ENCODE measurements around the gene STMP1.

The STMP1 gene

DNA sequence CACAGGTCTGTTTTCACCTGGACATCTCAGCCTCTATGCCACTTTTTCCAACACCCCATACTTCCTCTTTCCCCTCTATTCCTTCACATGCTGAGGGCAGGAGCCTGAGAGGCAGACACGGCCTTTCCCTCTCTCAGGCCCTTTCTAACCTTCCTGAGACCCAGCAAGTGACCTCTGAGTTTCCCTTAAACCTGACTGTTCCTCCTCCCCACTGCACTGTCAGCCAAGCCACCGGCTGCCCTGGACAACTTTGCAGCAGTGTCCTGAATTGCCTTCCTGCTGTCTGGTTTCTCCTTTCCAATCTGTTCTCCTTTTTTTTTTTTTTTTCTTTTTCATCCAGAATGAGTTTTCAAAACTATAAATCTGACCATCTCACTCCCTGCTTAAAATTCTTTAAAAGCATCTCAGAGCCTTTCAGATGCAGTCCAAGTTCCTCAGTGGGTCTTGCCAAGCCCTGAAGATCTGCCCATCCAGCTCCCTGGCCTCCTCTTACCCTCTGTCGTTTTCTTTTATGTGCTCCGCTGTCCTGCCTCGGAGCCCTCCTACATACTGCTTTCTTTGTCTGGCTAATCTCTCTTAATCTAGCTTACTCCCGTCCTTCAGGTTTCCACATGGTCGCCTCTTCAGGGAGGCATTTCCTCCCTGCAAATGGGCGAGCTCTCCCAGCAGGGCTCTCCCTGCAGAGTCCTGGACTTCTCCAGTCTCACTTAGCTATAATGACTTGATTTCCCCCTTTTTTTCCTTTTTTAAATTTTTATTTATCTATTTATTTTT is 35.1 kb downstream of the STMP1 start:
- DNase-seq (ENCODE audit: low read depth in 2 of 2), result no peak

DNA sequence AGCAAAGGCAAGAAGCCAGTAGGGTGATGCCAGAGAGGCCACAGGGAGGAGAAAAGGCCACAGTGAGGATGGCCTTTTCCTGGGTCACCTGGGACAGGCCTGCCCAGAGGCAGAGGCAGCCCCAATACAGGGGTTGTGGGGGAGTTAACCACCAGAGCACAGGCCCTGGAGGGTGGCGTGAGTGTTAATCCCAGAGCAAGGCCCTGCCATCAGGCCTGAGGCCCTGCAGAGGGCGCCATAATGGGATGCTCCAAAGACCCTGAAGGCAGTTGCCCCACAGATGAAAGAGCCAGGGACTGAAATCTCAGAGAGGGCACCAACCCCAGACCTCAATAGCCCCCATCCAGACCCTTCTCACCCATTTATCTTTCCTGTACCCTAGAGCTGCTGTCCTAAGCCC is 41.8 kb downstream of the STMP1 start:
- no peak for DNase-seq (ENCODE audit: low read depth in 2 of 2)

DNA sequence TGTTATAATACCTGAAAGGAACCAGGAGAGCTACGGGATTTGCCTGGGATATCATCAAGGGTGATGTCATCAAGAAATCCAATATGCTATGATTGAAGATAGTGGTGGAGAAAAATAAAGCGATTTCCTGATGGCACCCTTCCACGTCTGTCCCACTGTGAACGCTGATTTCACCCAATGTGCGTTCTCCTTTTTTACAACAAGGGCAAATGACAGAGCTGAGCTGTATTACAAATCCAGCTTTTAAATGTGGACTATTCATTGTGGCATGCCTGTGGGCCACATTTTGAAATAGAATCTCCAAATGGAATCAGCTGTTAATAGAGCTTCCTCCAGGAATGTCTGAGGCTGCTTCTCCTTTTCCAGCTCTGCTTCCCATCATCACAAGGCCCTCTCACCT is 42.4 kb downstream of the STMP1 start:
- no peak for DNase-seq (ENCODE audit: low read depth in 2 of 2)

DNA sequence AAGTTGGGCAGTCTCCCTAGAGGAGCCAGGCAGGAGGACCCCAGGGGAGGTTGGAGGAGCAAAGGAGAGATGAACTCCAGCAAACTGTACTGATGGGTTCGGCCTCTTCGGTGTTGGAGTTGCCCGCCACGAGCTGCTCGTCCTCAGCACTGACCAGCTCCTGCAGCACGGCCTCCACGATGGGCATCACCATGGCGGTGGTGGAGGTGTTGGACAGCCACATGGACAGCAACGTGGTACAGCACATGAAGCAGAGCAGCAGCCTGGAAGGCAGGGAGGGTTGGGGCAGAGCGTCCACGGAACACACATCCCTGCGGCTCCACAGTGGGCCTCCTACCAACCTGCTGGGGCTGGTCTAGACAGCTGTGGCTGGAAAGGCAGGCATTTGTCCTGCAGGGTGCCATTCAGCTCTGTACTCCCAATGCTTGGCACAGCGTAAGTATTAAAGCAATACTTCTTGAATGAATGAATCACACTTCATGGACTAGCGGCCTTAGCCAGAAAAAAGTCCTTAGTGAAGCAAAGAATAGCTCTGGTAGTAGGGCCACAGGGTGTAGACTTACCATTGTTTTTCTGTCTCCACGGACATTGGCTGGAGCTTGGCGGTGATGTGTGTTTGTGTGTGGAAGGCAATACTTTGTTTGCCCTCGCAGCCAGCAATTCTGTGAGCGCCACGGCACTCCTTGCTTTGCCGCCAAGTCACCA is 43.9 kb downstream of the STMP1 start:
- DNase-seq (ENCODE audit: low read depth in 2 of 2), result no peak

DNA sequence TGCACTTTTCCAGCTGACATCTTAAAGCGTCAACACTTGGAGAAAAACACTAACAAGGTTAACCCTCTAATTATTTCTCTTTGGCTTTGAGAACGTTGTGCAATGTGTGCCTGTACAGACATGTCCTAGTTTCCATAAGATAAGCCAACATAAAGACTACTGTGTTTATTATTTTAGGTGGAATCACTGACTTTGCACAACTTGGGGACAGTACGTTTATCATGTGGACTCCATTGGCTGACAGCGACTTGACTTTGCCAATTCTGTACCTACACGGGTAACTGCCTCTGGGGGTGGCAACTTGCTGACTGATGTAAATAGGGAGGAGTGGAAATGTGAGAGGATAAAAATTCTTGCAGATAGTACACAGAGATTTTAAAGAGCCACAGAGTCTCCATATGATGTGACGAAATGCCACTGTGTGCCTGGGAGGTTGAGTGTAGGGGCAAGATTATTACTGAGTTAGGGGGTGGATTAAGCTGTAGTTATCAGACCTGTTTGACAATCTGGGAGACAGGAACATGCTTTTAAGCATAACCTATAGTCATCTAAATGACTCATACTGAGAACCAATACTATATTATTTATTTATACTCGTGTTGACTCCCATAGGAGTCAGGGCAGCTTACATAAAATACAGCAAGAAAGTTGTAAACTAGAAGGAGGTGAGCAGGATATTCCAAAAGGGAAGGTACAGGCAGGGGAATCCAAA is 44.7 kb downstream of the STMP1 start:
- DNase-seq (ENCODE audit: low read depth in 2 of 2), result no peak

DNA sequence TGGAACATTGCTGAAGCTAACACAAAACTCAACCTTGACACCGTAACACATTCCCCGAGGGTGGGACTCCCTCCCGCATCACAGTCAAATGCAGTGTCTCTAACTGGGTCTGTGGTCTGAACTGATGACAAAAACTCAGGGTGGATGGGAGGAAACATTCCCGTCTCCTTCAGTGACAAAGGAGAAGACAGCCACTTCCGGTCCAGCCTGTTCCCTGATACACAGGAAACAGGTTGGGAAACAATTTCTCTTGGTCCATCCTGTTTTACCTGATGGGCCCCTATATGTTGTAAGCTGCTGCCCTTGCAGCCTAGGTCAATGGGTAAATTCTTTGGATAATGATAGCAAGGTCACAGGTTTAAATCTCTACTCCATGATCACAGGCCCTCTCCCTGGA is 45.3 kb downstream of the STMP1 start:
- no peak for DNase-seq (ENCODE audit: low read depth in 2 of 2)

DNA sequence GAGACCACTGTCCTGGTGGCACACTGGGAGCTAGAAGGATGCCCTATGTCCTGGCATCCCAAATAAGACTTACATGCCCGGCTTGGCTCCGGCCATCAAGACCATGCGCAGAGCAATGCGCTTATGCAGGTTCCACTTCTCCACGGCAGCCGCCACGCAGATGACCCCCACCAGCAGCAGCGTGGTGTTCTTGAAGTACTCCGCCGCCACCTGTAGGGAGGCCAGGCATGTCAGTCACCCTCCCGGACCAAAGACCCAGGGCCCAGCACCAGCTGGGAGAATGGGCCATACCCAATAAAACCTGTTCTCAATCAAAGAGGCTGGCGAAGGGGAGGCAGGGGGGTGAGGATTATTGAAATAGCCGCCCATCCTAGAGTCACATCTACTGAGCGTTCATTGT is 45.7 kb downstream of the STMP1 start:
- DNase-seq (ENCODE audit: low read depth in 2 of 2), result no peak

DNA sequence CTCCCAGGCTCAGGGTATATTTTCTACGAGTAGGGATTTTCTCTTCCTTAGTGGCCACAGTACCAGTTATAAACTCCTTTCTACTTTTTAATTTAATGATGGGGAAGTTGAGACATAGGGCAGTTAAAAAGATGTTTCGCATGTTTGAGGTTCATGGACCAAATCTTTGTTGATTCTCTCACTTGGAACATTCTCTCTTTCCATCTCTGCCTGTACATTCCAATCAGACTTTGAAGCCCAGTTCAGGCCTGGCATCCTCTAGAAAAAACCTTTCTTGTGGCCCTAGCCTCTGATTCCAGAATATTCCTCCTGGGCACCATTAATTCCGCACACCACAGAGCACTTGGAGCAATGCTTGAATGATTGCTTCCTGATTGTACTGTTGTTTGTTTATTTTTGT is 47.2 kb downstream of the STMP1 start:
- DNase-seq (ENCODE audit: low read depth in 2 of 2), result no peak

DNA sequence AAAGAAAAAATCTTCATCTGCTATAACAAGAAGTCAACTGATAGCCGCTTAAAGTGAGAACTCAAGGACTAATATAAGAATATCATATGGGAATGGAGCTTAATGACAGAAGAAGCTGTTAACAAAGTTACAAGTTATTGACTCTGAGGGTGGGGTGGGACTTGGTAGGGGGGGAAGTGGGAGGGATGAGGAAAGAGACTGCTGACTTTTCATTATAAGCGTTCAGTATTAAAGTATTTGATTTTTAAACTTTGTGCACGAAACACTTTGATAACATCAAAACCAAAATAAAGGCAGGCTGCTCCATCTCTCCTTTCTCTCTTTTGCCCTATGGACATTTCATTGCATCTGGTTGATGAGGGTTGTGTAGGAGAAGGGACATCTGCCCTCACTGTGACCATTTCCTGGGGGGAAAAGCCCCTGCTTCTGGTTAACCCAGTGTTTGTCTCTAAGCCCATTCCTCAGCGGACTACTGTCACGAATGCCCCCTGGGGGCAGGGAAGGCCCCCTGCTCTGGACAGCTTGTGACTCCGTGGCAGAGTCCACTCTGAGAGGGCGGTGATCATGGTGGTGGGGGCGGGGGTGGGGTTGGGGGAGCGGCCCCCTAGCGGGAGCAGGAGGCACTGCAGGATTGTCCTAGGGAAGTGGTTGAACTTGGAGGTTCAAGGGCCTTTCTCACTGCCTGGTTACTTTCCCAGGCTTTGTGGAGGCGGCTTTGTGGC is 48.3 kb downstream of the STMP1 start:
- no peak for DNase-seq (ENCODE audit: low read depth in 2 of 2)

DNA sequence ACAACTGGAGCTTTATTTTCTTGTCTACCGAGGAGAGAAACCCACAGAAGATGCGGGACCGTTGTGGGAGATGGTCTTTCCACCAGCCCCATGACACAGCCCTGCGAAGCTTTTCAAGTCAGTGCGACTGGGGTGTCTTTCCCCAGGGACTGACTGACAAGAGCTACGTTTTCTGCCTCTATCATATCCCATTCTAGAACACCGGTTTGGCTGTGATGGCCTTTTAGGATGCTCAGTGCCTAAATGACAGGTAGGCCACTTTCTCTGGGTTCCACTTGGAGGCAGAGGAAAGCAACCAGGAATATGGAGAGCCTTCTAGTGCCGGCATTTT is 48.8 kb downstream of the STMP1 start:
- DNase-seq (ENCODE audit: low read depth in 2 of 2), result no peak

DNA sequence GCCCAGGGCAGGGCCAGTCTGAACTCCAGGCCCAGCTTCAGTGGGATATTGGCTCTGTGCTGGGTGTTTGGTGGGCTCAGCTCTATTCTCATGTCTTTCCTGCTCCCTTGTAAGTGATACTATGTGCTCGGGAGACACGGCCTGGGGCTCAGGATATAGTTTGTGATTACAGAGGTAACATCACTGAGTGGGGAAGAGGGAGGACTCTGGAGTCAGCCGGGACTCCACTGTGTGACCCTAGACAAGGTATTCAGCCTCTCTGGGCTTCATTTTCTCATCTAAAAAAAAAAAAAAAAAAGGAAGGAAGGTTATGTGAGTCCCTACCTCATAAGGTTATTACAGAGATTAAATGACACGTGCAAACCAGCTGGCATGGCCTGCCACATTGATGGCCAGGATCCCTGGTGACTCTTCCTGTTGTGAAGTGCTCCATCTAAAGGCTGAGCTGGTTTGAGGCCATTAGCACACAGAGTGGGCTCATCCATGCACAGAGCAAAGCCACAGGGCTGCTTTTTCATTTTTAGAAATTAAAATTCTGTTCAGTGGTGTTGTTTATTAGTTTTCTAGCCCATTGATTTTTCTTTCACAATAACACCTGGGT is 50.0 kb downstream of the STMP1 start:
- no peak for DNase-seq (ENCODE audit: low read depth in 2 of 2)

DNA sequence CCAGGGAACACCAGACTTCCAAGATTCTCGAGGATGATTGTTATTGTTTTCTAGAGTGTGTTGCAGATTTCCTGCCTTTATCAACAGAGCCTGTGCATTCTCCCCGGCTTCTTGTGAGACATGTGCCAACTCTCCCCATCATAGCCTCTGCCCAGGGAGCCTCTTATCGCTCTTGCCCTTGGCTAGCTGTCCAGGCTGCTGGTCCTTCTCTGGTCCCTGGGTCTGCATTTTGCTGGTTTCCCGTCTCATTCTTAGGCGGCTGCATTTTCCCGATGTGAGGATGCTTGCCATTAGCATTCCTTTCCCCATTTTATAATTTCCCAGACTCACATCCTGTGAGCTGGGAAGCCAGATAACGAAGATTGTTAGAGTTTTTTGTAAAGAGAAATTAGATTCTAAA is 50.5 kb downstream of the STMP1 start:
- no peak for DNase-seq (ENCODE audit: low read depth in 2 of 2)

DNA sequence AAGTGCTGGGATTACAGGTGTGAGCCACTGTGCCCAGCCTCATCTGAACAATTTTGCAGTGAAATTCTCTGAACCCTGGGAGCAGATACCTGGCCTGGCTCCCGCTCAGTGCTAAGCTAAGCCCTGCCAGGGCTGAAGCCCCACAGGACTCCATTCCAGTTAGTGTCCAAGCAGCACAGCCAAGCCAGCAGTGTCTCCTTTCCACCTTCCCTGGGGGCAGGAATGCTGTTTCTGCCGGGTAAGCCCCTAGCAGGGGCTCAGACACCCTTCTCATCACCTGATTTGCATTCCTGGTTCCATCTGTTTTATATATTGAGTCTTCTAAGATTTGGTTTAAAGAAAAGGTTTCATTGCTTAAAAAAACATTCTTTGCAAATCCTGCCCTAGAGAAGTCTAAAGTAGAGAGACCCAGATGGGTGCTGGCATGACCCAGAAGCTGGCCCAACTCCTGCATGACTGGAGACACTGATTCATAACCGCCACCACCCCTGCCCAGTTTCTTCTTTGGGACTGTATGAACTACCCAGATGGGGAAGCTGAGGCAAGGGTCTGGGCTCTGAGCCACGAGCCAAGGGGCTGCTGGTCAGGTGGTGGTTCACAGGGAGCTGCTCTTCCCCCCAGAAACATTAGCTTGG is 51.6 kb downstream of the STMP1 start:
- DNase-seq (ENCODE audit: low read depth in 2 of 2), result no peak

DNA sequence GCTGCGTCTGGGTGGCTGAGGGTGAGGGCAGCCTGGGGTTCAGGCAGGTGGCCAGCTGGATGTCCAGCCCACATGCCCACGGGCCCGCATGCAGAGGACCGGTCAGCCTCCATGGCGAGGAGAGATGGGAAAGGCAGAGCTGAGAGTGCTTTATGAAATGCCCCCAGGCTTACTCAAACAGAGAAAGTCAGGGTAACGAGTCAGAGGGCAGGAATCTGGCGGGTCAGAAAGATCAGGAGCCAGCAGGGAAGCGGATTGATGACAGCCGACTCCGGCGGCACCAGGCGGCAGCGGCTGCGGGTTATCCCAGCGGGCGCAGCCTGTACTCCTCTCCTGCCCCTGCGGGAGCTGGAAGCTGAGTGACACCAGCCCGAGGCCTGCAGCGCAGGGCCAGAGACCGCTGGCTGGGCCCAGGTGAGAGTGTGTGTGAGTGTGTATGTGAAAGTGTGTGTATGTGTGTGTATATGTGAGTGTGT is 52.3 kb downstream of the STMP1 start:
- DNase-seq (ENCODE audit: low read depth in 2 of 2), result no peak

DNA sequence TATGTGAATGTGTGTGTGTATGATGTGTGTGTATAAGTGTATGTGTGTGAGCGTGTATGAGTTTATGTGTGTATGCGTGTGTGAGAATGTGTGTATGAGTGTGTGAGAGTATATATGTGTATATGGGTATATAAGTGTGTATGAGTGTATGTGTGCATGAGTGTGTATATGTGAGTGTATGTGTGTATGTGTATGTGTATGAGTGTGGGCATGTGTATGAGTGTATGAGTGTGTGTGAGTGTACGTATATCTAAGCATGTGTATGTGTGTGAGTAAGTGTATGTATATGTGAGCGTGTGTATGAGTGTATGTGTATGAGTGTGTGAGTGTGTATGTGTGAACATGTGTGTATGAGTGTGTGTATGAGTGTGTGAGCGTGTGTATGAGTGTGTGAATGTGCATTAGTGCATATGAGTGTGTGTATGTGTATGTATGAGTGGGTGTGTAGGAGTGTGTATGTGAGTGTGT is 52.8 kb downstream of the STMP1 start:
- DNase-seq (ENCODE audit: low read depth in 2 of 2), result no peak

DNA sequence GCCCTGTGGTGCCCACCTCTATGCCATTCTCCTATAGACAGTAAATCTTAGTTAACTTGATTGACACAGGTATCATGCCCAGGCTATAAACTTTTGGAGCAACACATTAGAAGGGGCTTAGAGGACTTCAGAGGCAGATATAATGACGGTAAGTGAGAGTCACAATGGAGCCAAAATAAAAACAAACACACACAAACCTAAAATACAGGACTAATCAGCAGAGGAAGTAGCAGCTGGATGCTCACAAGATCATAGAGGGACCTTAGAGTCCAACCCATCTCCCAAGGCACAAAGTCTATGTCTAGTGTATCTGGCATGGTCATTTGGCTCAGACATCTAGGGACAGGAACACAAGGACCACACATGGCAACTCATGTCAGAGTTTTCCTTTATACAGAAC is 53.4 kb downstream of the STMP1 start:
- DNase-seq (ENCODE audit: low read depth in 2 of 2), result no peak

DNA sequence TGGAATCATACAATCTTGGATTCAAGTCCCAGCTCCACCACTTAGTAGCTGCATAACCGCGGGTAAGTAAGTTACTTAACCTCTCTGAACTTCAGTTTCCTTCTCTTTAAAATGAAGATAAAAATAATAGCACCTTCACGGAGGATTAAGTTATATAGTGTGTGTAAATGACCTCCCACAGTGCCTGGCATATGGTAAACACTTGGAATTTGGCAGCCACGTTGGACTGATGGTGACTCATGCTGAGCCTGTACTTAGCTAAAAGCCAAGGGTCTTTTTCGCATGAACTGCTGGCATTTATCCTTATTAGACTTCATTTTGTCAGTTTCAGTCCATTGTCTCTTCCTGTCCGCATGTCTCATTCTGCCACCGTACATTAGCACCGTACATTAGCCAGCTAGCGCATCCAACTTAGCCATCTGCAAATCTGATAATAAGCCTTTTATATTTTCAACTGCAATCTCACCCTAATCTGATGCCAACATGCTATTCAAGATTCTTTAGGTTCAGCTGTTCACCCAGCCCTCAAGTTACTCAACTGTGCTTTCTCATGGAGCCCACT is 54.4 kb downstream of the STMP1 start:
- DNase-seq (ENCODE audit: low read depth in 2 of 2), result no peak

DNA sequence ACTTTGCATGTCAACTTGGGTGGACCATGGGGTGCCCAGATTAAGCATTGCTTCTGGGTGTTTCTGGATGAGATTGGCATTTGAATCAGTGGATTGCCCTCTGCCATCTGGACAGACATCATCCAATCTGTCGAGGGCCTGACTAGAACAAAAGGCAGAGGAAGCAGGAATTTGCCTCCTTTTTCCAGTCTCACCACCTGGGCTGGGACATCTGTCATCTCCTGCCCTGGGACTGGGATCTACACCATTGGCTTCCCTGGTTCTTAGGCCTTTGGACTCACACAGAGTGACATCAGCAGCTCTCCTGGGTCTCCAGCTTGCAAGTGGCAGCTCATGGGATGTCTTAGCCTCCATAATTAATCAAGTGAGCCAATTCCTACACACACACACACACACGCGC is 55.4 kb downstream of the STMP1 start:
- DNase-seq (ENCODE audit: low read depth in 2 of 2), result no peak

DNA sequence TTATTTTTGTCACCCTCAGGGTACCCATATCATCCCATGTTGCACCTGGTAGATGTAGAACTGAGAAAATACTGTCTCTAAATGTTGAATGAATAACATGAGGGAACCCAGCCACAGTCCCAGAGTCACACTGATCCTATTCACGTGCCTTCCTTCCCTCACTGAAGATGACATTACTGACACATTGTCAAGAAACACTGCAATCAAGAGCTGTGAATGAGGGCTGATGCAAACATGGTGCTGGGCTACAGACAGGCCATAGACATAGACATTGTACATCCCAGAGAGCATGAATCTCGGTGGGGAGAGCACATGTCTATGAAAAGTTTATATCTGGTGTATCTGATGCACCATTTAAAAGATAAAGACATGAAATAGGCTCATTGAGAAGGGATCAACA is 55.9 kb downstream of the STMP1 start:
- DNase-seq (ENCODE audit: low read depth in 2 of 2), result no peak

DNA sequence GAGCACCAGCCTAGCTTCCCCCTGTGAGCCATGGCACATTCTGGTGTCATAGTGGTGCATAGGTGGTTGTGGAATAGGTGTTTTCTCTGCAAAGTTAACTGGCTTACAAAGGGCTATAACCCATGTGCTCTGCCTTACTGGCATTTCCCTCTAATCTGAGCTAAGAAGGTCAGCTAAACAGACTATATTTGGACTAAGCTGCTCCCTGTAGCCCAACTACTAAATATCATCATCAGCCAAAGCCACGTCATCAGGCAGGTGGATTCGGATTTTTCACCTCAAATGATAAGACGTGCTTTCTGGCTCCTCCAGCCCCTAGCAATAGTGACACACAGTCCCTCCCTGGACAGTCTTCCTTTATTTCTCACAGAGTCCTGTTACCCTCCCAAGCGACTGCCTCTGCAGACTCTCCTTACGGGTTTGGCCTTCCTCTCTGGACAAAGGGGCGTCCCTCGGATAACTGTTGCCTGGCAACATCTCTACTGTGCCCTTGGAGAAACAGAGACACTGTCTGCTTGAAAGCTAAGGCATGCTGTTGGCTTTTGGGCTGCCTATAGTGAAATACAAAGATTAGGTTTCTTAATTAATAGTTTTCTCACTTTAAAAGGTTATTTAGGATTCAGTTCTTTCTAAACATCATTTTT is 56.6 kb downstream of the STMP1 start:
- DNase-seq (ENCODE audit: low read depth in 2 of 2), result no peak

Measured in stimulated activated CD8-positive, alpha-beta memory T cell treated with anti-CD3 and anti-CD28 coated beads, Interleukin-7, amount 100 ng/mL, for 4 hours (primary cell).